GM08714 (cell line): ENCODE data around the gene MOB1B.
"Not testable (repeated sequence)": the region's sequence is repeated elsewhere in the genome, so short reads cannot be mapped to it uniquely, and the experiment has no call there.

Experiments
- H3K4me3 ChIP-seq: fragments of 200-500 bp; sonication (Bioruptor generic); 2 replicates; pipeline ENCODE4 v1.5.1; 2014; ENCODE audit warnings: mild to moderate bottlenecking, low read length, inconsistent platforms
- ZNF274 ChIP-seq: IDR thresholded peaks from 2 replicates; pipeline ENCODE4 v1.6.1; 2012; ENCODE audit warnings: mild to moderate bottlenecking, low read depth, low read length

The MOB1B gene

DNA sequence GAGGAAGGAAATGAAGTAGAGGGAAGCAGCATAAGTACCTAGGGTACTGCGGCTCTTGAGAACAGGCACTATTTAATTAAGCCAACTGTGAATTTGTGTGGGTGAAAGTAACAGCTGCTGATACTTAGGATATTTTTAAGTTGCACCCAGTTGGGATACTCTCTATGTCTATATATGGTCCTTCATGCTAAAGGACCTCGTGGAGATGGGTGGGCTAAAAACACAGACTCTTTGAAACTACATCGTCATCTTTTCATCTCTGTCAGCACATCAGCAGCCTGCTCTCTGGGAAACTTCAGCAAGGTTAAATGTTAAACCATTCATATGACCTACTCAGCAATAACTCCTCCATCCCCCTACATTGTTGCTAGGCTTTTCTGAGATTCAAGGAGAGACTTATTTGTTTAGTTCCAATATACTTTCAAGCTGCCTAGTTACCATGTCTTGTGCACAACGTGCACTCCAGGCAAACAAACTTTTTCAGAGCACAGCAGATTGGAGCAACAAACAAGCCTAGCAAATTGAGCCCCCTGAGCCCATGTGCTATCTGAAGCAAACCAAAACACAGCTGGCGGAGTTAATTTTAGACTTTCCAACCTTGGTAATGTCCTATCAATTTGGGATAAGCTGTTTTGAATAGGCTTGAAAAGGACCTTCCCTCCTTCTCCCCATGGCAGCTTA, 6.2 kb upstream of the MOB1B start:
- TF ChIP-seq ZNF274, result no peak

DNA sequence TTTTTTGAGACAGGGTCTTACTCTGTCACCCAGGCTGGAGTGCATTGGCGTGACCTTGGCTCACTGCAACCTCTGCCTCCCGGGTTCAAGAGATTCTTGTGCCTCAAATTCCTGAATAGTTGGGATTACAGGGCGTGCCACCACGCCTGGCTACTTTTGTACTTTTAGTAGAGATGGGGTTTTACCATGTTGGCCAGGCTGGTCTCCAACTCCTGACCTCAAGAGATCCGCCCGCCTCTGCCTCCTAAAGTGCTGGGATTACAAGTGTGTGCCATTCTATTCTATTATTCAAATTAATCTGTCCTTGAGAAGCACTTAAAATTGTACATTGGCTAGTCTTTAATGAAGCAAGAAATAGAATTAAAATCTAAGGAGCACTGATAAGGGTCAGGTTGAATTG, 3.6 kb upstream of the MOB1B start:
- not testable (repeated sequence) for H3K4me3 ChIP-seq

More for the DNA sequence above, 6.2 kb upstream of the MOB1B start:
- no peak overlapping the region; the same call in 1 of the 2 replicates for H3K4me3 ChIP-seq

DNA sequence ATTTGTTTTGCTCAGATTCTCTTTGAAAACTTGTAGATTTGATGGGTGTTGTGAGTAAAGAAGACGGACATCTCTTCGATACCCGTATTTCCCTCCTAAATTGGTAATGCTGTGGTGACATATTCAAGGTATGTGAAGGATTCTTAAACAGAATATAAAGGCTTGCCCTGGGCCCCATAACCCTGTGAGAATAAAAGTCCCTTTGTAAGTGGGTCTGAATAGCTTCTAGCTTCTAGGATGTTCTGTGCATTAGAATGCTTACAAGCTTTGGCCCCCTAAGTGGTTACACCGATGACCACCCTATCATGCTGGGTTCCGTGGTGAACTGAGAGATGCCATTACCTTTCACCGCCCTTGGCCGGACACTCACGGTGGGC, 574 bp upstream of the MOB1B start:
- no peak for TF ChIP-seq ZNF274
- peak overlapping the region; percentile 79 for H3K4me3 ChIP-seq

DNA sequence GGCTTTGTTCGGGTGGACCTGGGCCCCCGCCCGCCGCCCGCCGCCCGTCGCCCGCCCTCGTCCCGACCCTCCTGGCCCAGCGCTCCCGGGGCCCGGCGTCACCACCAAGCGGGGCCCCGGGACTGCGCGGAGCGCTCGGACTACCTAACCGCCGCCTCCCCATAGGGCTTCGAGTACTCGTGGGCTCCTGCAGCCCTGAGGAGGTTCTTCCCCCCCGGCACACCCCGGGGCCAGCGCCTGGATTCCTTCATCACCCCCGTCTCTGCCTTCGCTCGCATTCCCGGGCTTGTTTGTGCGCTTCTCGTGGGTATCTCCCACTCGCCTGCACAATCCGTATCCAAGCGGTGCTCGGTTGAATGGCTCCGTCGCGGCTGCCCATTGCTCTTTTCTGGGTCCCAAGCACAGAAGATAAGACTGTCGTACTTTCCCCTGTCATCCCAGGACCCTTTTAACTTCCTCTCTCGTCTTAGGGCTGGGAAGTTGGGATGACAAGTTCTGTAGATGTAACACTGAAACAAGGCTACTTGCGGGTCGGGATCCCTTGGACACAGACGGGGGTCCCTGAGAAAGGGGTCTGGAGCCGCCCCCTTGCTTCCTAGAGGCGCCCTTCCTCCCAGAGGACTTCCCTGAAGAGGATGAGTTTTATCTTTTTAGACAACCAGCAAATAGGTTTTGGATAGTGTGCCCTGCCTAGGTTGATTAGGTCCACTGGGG, 565 bp downstream of the MOB1B start:
- TF ChIP-seq ZNF274, result no peak
- H3K4me3 ChIP-seq, result peak overlapping the region; percentile 79

DNA sequence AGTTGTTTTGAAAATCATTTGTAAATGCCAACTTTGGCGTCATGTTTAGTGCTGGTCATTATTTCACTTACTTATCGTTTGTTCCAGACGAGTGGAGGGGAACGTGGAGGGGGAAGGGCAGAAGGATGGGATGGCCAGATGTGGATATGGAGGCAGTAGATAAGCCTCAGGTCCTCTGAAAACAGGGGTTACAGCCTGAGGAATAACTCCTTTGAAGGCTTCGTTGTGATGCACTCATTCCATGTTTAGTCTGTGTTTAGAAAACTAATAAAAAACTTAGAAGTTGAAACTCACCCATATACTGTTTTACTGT, 1.1 kb downstream of the MOB1B start:
- peak overlapping the region; percentile 79 for H3K4me3 ChIP-seq
- no peak for TF ChIP-seq ZNF274

DNA sequence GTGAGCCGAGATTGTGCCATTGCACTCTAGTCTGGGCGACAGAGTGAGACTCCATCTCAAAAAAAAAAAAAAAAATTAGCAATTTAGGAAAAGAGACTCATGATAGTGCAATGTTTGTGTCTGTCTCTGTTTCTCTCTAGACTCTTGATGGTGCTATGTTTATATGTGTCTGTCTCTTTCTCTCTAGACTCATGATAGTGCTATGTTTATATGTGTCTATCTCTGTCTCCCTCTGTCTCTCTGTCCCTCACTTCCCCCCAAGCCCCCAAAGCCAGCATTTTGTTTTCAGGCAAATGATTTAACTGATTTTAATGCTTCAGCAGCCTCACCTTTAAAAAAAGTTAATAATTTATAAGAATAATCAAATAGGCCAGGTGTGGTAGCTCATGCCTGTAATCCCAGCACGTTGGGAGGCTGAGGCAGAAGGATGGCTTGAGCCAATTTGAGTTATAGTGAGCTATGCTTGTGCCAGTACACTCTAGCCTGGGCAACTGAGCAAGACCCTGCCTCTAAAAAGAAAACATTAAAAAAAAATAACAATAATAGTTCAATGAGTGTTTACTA, 6.9 kb downstream of the MOB1B start:
- H3K4me3 ChIP-seq, result no peak overlapping the region
- no peak for TF ChIP-seq ZNF274

DNA sequence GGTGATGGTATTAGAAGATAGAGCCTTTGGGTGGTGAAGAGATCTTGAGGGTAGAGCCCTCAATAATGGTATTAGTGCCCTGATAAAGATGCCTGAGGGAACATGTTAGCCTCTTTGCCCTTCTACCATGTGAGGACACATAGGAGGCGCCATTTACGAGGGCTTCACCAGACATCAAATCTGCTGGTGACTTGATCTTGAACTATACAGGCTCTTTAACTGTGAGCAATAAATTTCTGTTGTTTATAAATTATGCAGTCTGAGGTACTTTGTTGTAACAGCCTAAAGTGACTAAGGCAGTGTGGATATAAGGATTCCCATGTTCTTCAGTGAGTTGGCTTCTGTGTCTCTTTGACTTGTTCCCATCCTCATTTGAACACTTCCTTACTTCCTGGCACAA, 11.8 kb downstream of the MOB1B start:
- H3K4me3 ChIP-seq, result no peak overlapping the region
- TF ChIP-seq ZNF274, result no peak

DNA sequence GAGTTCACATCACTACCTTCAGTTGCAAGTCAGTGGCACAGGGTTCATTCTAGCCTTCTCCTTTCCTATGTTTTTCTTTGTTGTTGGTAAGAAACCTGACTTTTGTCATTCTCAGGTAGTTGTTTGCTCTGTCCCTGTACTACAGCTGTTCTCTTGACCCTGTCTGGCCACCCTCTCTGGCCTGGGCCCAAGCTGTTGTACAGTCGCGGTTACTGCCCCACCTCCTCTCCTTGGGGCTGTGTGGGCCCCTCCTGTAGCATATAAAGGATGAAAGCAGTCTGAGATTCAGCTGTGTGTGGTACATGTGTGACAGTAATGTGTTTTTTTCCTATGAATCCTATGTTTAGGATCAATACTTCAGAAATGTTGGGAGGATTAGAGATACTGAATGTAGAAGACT, 12.5 kb downstream of the MOB1B start:
- no peak overlapping the region for H3K4me3 ChIP-seq
- TF ChIP-seq ZNF274, result no peak

DNA sequence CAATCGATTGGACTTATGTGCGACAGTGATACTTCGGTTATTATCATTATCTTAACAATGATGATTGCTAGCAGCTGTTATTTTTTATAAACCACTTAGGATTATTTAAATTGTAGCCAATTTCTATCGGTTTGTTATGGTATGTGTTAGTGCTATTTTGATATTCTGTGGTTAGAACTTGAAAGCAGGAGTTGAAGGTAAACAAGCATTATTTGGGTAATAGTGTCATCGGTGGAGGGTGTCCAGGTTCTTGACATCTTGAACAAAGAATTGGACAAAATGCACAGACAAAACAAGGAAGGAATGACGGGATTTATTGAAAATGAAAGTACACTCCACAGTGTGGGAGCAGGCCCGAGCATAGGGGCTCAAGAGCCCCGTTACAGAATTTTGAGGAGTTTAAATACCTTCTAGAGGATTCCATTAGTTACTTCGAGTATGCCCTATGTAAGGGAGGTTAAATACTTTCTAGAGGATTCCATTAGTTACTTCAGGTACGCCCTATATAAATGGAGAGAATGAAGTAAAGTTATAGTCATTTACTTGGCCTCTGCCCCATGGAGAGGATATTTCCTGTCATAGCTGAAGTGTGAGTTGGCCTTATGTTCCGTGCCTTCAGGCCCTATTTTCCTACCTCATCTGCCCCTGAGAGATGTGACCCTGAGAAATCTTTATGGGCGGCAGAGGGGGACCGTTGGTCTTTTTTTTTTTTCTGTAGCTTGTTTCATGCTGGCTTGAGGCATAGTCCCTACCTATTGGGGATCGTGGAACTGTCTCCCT, 13.1 kb downstream of the MOB1B start:
- H3K4me3 ChIP-seq, result no peak overlapping the region
- TF ChIP-seq ZNF274, result no peak

DNA sequence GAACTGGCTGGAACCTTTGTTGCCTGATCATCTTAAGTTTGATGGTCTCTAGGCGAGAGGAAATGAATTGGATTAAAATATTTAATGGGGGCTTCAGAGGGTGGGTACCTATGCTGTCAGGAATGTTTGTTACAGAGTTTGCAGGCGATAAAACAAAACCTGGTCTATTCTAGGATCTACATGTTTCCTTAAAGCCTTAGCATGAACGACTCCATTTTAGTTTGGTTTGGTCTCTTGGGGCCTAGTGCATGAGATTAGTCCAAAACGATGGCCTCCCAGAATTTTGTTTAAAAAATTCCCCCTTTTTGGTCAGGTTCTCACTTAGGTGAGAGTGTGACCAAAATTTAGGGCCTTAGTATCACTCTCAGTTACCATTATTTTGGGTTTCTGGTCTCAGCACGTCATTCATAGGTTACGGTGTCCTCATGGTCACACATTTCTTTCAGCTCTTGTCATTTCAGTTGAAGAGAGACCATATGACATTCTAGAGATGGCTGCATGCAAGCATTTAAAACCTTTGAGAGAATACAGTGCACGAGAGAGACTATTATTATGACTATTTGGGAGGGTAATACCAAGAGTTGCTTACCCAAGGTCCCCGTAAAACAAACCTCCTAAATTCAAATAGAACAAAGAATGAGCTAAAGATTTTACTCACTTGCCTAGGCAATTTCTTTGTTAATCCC, 13.8 kb downstream of the MOB1B start:
- TF ChIP-seq ZNF274, result no peak
- H3K4me3 ChIP-seq, result no peak overlapping the region

DNA sequence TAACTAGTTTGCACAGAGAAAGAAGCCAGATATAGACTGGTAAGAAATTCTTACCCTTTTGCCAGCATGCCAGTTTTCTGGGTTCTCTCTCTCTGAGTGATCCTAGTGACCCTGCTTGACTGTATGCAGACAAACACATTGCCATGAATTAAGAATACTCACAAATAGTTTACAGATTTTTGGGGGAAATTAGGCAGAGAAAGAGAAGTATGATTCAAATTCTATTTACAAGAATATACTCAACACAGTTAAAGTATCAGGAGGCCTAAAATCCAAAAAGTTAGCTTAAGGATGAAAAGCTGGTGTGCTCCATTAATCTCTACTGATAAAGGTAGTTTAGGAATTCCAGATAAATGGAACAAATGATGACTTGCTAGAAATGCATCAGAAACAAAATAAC, 18.4 kb downstream of the MOB1B start:
- no peak for TF ChIP-seq ZNF274
- H3K4me3 ChIP-seq, result no peak overlapping the region

DNA sequence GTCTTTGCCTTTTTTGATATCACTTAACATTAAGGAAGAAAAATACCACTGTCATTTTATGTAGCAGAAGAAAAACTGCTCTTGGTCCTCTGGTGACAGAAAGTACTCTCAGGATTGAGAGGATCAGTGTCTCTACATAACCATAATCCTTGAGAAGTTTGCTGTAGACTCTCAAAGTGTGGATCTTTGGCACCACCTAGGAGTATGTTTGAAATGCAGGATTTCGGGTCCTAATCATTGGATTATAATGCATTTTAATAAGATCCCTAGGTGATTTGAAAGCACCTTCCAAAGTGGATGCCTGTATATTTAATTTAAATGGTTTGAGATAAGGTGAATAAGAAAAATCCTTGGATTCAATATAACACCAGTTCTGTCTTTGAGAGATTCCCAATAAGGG, 23.2 kb downstream of the MOB1B start:
- no peak for TF ChIP-seq ZNF274
- H3K4me3 ChIP-seq, result no peak overlapping the region

DNA sequence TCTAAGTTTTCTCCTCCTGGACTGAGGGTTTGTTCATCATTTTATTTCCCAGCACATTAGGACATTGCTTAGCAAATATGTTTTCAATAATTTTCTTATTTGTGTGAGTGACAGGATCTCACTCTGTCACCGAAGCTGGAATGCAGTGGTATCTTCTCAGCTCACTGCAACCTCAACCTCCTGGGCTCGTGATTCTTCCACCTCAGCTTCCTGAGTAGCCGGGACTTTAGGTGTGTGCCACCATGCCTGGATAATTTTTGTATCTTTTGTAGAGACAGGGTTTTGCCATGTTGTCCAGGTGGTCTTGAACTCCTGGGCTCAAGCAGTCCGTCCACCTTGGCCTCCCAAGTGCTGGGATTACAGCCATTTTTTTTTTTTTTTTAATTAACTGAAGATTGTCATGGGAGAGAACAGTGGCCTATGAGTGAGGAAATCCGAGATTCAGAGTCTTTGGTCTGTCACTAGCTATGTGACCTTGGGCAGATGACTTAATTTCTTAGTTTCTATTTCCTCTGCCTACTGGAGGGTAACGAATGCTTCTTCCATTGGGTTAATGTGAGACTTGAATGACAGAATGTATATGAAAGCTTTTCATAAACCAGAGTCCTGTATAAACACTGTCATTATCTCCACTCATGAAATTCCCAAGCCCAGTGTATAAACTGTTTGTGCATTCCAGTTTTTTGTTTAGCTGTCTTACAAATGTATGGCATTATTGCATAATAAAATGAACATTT, 23.9 kb downstream of the MOB1B start:
- peak overlapping the region; percentile 34; the same call in 1 of the 2 replicates for H3K4me3 ChIP-seq
- TF ChIP-seq ZNF274, result no peak
